Motor neuron (in vitro differentiated cells): ENCODE results near the gene RDH5. TPM values are rescaled to one million over a fixed set of nuclear protein-coding genes. Genes with fewer than 3 reads are reported as not detected.

Experiments
- ATAC-seq, 8 experiments: fragments of 200-7000 bp; cut with Tn5 transposase; replicated peaks in 6 of 8; 2 replicates each; pipeline ENCODE4 v1.8.0; 2021; ENCODE audit warnings: mild to moderate bottlenecking in 8 of 8, moderate library complexity in 8 of 8
- H3K27ac ChIP-seq, 2 donors: fragments of 250-450 bp; sonication (Bioruptor Pico); 2 replicates each; pipeline ENCODE4 v1.9.0; 2021; ENCODE audit warnings: antibody characterized with exemption in 2 of 2, mild to moderate bottlenecking in 2 of 2, moderate library complexity in 1 of 2
- H3K4me1 ChIP-seq, 2 donors: fragments of 250-450 bp; sonication (Bioruptor Pico); replicated peaks in 1 of 2; 2 replicates each; pipeline ENCODE4 v1.6.1; 2021; ENCODE audit warnings: antibody characterized with exemption in 2 of 2, mild to moderate bottlenecking in 2 of 2, moderate library complexity in 1 of 2
- H3K4me3 ChIP-seq, 5 donors: fragments of 250-450 bp; sonication (Bioruptor Pico); 2 replicates each; pipeline ENCODE4 v1.9.0; 2021; ENCODE audit warnings: antibody characterized with exemption in 5 of 5, mild to moderate bottlenecking in 5 of 5, moderate library complexity in 4 of 5
- WGBS, 10 experiments: fragments of 450-650 bp; shearing (Covaris generic); methylation state at CpG; one replicate each; pipeline ENCODE4 v1.0.0; 2022; 5-methylcytosine and 5-hydroxymethylcytosine counted together
- in situ Hi-C, 9 experiments: fragments of 400-800 bp; cut with MboI; loops; one replicate each; pipeline ENCODE4 v1.15.0; 2021; ENCODE audit warnings: low sequenced_read_pairs in 9 of 9, low pct_unique_long_range_greater_than_20kb in 2 of 9; ENCODE audit not compliant: unreplicated experiment in 9 of 9
- total RNA-seq, 8 experiments: library from RNA; unstranded; fragments of 300-600 nt; gene quantifications; 2 replicates each; pipeline versions ENCODE4 v1.2.3 to v1.2.4, GENCODE V29; 2022

RDH5 gene
- total RNA-seq, 8 experiments from 2014 or later: 1.4 to 23.6 (median 3.6) TPM

GRCh38 chr12:55738123-55739024 lies 18.2 kb downstream of the RDH5 start:
- Histone ChIP-seq H3K27ac (peak overlapping the region; percentile 76 to 84), H3K4me1 (peaks cover 6 to 19% of the 10 kb centered on the region in 2 donors), H3K4me3 (peak overlapping the region; percentile 33 to 54 (median 37))
- peak; percentile 34 to 82 (median 76) for ATAC-seq
- in situ Hi-C loops: loop anchor here in 5 of 9 experiments (10.0 to 25.0 kb wide), 3 partner anchors 199 to 299 kb away; partner anchors contain the start of genes DGKA (in 3 of the 5), PYM1 (in 3 of the 5) and RPS26 (in 2 of the 5)
- WGBS, 10 experiments: 0 to 20% (median 0%) methylated on average over 2 to 8 of the region's 14 CpGs

DNA sequence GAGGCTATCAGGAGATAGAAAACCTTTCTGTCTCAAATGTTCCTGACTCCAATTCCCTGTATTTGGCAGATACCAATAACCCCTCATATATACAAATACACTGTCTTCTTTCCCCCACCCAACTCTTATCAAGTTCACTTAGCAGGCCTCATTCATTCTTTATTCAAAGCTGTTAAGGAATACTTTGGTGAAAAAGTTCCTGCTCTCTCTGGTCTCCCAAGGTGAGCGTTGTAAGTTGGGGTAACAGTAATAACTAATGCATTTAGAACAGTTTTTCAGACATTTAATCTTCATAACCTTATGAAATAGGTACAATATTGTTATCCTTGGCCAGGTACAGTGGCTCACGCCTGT lies 18.8 kb downstream of the RDH5 start:
- 80 to 100% (median 100%) methylated on average over 1 to 2 of the region's 2 CpGs; no CpG with 5 or more reads in 3 of the 10 experiments for WGBS, 10 experiments
- Histone ChIP-seq H3K4me1 (peaks cover 6 to 19% of the 10 kb centered on the region in 2 donors), H3K4me3 (peak overlapping the region; percentile 33 to 54 (median 37)), H3K27ac (no peak overlapping the region)
- no peak for ATAC-seq
- in situ Hi-C loops: loop anchor here in 5 of 9 experiments (10.0 to 25.0 kb wide), 3 partner anchors 198 to 298 kb away; partner anchors contain the start of genes DGKA (in 3 of the 5), PYM1 (in 3 of the 5) and RPS26 (in 2 of the 5)

DNA sequence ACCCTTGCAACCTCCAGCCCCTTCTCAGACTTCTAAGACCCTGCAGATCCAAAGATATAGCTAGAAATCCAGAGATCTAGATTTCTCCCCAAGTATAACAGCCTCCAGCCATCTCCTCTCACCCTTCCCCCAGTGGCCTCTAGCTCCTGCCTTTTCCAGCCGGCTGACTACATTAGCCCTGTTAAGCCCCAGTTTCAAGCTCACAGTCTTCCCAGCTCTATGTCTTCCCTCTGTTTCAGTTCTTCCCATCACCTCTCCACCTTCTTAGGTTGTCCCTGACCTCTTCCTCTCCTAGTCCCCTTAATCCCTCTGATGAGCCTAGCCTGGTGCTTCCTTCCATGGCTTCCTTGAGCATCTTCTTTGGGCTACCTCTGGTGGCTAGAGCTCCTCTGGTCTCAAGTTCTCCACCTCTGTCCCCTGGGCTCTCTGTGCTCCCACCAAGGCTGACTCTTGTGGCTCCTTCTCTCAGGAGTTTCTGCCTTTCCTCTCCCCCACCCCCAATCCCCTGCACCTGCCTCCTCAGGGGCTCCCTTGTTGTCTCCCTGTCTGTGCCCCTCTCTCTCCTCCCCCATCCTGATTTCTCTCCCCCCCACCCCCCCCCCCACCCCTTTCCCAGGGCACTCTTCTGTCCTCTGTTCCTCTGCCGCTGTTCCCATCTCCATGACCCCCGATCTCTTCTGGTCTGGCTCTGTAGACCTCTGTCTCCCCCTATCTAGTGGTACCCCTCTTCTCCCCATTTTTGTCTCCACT lies 21.9 kb downstream of the RDH5 start:
- no peak for ATAC-seq

DNA sequence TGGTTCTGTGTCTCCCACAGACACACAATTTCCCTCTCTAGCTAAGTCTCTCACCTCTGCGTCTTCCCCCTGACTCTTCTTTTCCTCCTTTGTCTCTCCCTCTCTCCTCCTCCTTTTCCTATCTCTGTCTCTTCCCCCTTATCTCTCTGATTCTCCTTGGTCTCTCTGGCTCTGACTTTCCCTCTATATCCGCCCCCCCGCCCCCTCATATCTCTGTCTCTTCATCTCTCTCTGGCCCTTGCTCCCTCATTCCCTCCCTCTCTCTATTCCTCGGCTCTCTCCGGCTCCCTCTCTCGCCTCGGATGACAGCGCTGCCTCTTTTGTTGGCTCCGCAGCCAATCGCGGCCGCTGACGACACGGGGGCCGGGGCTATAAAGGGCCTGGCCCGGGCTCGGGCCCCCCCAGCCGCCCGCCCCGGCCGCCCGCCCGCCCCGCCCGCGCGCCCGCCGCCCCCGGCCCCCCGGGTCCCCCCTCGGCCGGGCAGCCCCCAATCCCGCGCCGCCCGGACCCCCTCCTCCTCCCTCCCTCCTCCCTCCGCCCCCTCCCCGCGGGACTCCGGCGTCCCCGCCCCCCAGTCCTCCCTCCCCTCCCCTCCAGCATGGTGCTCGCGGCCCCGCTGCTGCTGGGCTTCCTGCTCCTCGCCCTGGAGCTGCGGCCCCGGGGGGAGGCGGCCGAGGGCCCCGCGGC lies 22.7 kb downstream of the RDH5 start, which contains the start of gene GDF11:
Gene GDF11, plus strand, starts transcription at position 404 of the 687 bp plus-strand sequence. Its CDS starts 195 bp downstream, at position 599.
- ATAC-seq: peak; percentile 62 to 76 (median 66)
- 0 to 4% (median 0%) methylated on average over 1 to 4 of the region's 53 CpGs; no CpG with 5 or more reads in 6 of the 10 experiments for WGBS, 10 experiments
- Histone ChIP-seq H3K4me3 (peak within 1 kb of the TSS; percentile 53 to 93 (median 65)), H3K27ac (peak within 1 kb of the TSS; percentile 86 to 96), H3K4me1 (peaks cover 24 to 33% of the 10 kb centered on the region in 2 donors)
- in situ Hi-C loops: loop anchor here in 4 of 9 experiments (10.0 to 25.0 kb wide), 3 partner anchors 52 to 294 kb away; partner anchors contain the start of genes DGKA (in 3 of the 4), PYM1 (in 3 of the 4) and RPS26 (in 2 of the 4)

More for the DNA sequence above, 21.9 kb downstream of the RDH5 start:
- Histone ChIP-seq H3K4me3 (peak overlapping the region; percentile 53 to 93 (median 65)), H3K27ac (peak overlapping the region; percentile 86 to 96), H3K4me1 (peaks cover 16 to 36% of the 10 kb centered on the region in 2 donors)
- WGBS, 10 experiments: 0 to 40% (median 20%) methylated on average over 1 of the region's 3 CpGs; no CpG with 5 or more reads in 5 of the 10 experiments
- in situ Hi-C loops: loop anchor here in 4 of 9 experiments (10.0 to 25.0 kb wide), 3 partner anchors 53 to 295 kb away; partner anchors contain the start of genes DGKA (in 3 of the 4), PYM1 (in 3 of the 4) and RPS26 (in 2 of the 4)

- H3K4me1 ChIP-seq: peaks cover 26 to 33% of the 10 kb centered on the region in 2 donors
- in situ Hi-C loops: loop anchor here in 4 of 9 experiments (10.0 to 25.0 kb wide), 3 partner anchors 51 to 294 kb away; partner anchors contain the start of genes DGKA (in 3 of the 4), PYM1 (in 3 of the 4) and RPS26 (in 2 of the 4)
- WGBS, 10 experiments: 0% methylated on average over 7 of the region's 73 CpGs; no CpG with 5 or more reads in 9 of the 10 experiments
- H3K4me3 ChIP-seq: peak overlapping the region; percentile 53 to 93 (median 65)
- peak overlapping the region; percentile 86 to 96 for H3K27ac ChIP-seq
- peak; percentile 34 to 60 (median 46) for ATAC-seq
Measured at GRCh38 chr12:55743406-55744339, 23.5 kb downstream of the RDH5 start.

GRCh38 chr12:55744340-55745030 lies 24.3 kb downstream of the RDH5 start:
- peak overlapping the region; percentile 4 to 86 for H3K27ac ChIP-seq
- no peak for ATAC-seq
- in situ Hi-C loops: loop anchor here in 4 of 9 experiments (10.0 to 25.0 kb wide), 3 partner anchors 50 to 293 kb away; partner anchors contain the start of genes DGKA (in 3 of the 4), PYM1 (in 3 of the 4) and RPS26 (in 2 of the 4)
- WGBS, 10 experiments: 0 to 5% (median 0%) methylated on average over 1 to 7 of the region's 11 CpGs; no CpG with 5 or more reads in 5 of the 10 experiments
- peak overlapping the region; percentile 53 to 93 (median 65) for H3K4me3 ChIP-seq
- peaks cover 26 to 33% of the 10 kb centered on the region in 2 donors for H3K4me1 ChIP-seq

- Histone ChIP-seq H3K4me3 (peak overlapping the region; percentile 34 to 93 (median 64)), H3K4me1 (peaks cover 26 to 33% of the 10 kb centered on the region in 2 donors), H3K27ac (peak overlapping the region; percentile 62 to 75)
- in situ Hi-C loops: loop anchor here in 4 of 9 experiments (10.0 to 25.0 kb wide), 3 partner anchors 49 to 292 kb away; partner anchors contain the start of genes DGKA (in 3 of the 4), PYM1 (in 3 of the 4) and RPS26 (in 2 of the 4)
- 0 to 35% (median 8%) methylated on average over 2 to 5 of the region's 13 CpGs; no CpG with 5 or more reads in 5 of the 10 experiments for WGBS, 10 experiments
- peak in 5 of 8 experiments; percentile 26 to 64 (median 59) for ATAC-seq
Measured at GRCh38 chr12:55745361-55746173, 25.4 kb downstream of the RDH5 start.

DNA sequence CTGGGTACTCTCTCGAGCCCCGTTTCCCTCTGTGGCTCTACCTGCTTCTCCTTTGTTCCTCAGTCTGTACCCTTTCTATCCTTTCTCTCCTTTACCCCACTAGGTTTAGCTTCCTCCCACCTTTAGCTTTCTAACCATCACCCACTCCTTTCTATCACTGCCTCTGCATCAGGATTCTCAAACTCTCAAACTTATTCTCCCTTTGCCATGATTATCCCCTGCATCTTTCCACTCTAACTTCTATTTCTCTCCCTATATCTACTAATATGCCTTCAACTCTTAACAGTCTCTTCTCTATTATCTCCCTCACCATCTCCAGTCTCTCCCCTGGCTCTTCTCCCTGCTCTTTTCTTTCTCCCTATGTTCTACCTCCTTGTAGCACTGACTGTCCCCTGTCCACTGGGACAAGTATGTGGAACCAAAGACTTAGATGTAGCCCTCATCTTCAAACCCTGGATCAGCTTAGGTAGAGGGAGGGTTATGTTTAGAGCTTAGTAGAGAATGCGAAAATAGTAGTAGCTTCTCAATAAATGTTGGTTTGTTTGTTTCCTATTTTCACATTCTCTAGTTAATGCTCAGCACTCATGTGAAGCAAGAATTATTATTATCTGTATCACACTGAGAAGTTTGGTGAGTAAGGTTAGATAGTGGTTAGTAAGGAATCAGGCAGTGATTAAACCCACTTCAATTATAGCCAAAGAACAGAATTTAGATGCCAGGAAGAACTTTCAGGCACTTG lies 26.1 kb downstream of the RDH5 start:
- Histone ChIP-seq H3K27ac (peak overlapping the region; percentile 62 to 75), H3K4me3 (peak overlapping the region; percentile 34 to 93 (median 64)), H3K4me1 (peaks cover 26 to 33% of the 10 kb centered on the region in 2 donors)
- in situ Hi-C loops: loop anchor here in 4 of 9 experiments (10.0 to 25.0 kb wide), 3 partner anchors 48 to 291 kb away; partner anchors contain the start of genes DGKA (in 3 of the 4), PYM1 (in 3 of the 4) and RPS26 (in 2 of the 4)
- no peak for ATAC-seq
- WGBS, 10 experiments: 0 to 80% (median 38%) methylated on average over 1 to 3 of the region's 3 CpGs; no CpG with 5 or more reads in 1 of the 10 experiments

DNA sequence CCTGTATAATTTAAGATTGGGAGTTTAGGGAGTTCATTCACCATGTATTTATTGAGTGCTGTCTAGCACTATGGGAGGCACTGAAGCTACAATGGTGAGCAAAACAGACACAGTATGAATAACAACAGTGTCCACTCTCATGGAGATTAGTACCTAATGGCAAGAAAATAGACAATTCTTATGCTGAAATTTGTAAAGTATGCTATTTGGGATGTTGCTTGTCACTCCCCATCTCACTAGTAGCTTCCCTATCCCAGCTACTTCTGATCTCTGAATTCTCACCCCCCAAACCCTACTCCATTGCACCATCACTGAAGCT lies 26.7 kb downstream of the RDH5 start:
- in situ Hi-C loops: loop anchor here in 4 of 9 experiments (10.0 to 25.0 kb wide), 3 partner anchors 48 to 290 kb away; partner anchors contain the start of genes DGKA (in 3 of the 4), PYM1 (in 3 of the 4) and RPS26 (in 2 of the 4)
- ATAC-seq: no peak
- H3K4me3 ChIP-seq: no peak overlapping the region
- H3K4me1 ChIP-seq: peaks cover 23 to 28% of the 10 kb centered on the region in 2 donors
- H3K27ac ChIP-seq: no peak overlapping the region
